Psoas muscle (tissue), 8 donors: ENCODE results near the gene UBE2O. TPM values are rescaled to one million over a fixed set of nuclear protein-coding genes. Genes with fewer than 3 reads are reported as not detected.
A peak's percentile ranks its signal among the peaks of the same experiment; 100 is the strongest.

Source experiments
- ATAC-seq, 4 donors: fragments of 200-7000 bp; cut with Tn5 transposase; one replicate each; pipeline ENCODE4 v1.9.1; 2020; ENCODE audit warnings: moderate library complexity in 3 of 4, mild to moderate bottlenecking in 2 of 4
- DNase-seq, 2 donors: peaks; one replicate each; pipeline ENCODE4 v3.0.0-alpha.2; 2020
- H3K27ac ChIP-seq: fragments of 200-600 bp; one replicate; pipeline ENCODE4 v1.8.0; 2022
- H3K27me3 ChIP-seq, 3 donors: fragments of 200-600 bp in 1 of 3; one replicate each; pipeline versions ENCODE4 v1.6.1 to v1.8.0; 2013 to 2022; ENCODE audit warnings: low read length in 2 of 3, mild to moderate bottlenecking in 2 of 3, moderate library complexity in 1 of 3; ENCODE audit not compliant: insufficient read depth in 3 of 3
- H3K36me3 ChIP-seq, 2 donors: fragments of 200-600 bp in 1 of 2; one replicate each; pipeline versions ENCODE4 v1.6.1 to v1.8.0; 2013 to 2022; ENCODE audit warnings: low read depth in 1 of 2, mild to moderate bottlenecking in 1 of 2, moderate library complexity in 1 of 2; ENCODE audit not compliant: insufficient read depth in 1 of 2
- H3K4me1 ChIP-seq: fragments of 200-600 bp; one replicate; pipeline ENCODE4 v1.8.0; 2022
- H3K4me3 ChIP-seq: fragments of 200-600 bp; one replicate; pipeline ENCODE4 v1.8.0; 2022; ENCODE audit warnings: mild to moderate bottlenecking
- H3K9me3 ChIP-seq: fragments of 200-600 bp; one replicate; pipeline ENCODE4 v1.8.0; 2022
- CTCF ChIP-seq: fragments of 200-600 bp; IDR thresholded peaks from one replicate; pipeline ENCODE4 v1.8.0; 2022; ENCODE audit warnings: antibody characterized with exemption
- WGBS, 3 donors: extraction: QIAGEN DNeasy Blood & Tissue Kit; methylation state at CpG; one replicate each; pipeline versions ENCODE4 v1.1.6 to v1.1.7; 2013; 5-methylcytosine and 5-hydroxymethylcytosine counted together
- intact Hi-C, 2 donors: fragments of 100-400 bp; cut with DNase I; formaldehyde crosslinking; loops; one replicate each; pipeline versions ENCODE4 v1.11.0 to v1.14.2; 2022
- polyA plus RNA-seq, 3 donors: library from polyadenylated mRNA; stranded (reverse); fragments of 200-250 nt; gene quantifications; one replicate each; pipeline ENCODE4 v1.2.3, GENCODE V29; 2013
- total RNA-seq, 4 donors: library from RNA; stranded (reverse); fragmentation: NEBNext Ultra II Directional in 2 of 4; extraction: Animal tissue kit (Norgen Biotek cat#: 25700) in 2 of 4; gene quantifications; one replicate each; pipeline versions ENCODE4 v1.2.1 to v1.2.4, GENCODE V29; 2021 to 2023
- donor health status: healthy with polysubstance abuse.
- donor health status: DM: no; HTN: no; CAD: no; lungs with moderate emphysema.
- donor health status: Bipolar disorder and iron deficiency.
- donor health status: healthy.
- donor health status: DM: yes; HTN: yes; CAD: no.
- donor health status: DM: no; HTN: no; CAD: no.
- donor health status: DM: no; HTN: no; CAD: no.
- donor health status: DM: yes; HTN: yes; CAD: no.

The UBE2O gene
- total and polyA plus RNA-seq, 7 donors, result 11.6 to 45.5 (median 37.3) TPM

DNA sequence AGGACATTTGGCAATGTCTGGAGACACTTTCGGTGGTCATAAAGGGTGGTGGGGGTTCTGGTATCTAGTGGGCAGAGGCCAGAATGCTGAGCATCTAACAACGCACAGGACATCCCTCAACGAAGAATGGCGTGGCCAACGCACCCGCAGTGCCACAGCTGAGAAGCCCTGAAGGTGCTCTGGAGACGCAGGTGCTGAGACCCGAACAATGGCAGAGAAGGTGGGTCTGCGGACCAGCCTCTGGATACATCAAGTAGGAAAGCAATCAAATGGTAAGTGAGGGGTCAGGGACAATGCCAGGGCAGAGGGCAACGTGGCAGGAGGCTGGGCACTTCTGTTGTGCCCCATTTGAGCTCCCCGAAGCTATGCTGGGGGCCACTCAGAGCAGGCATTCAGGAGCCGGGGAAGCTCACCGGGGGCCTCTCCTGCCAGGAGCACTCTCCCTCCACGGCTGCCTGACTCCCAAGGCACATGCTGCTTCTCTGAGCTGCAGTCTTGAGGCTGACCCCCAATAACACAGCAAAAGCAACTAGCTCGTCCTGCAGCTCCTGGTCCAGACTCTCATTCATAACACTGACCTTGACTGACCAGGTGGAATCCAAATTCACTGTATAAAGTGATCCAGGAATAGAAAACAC, 42.5 kb downstream of the UBE2O start:
- TF ChIP-seq CTCF, result no peak
- intact Hi-C loops, result no loop called here
- H3K9me3 ChIP-seq, result no peaks in the 10 kb centered on the region
- no peak overlapping the region for H3K27ac ChIP-seq
- no peak overlapping the region for H3K4me3 ChIP-seq
- DNase-seq (no peak), ATAC-seq (no peak)
- H3K27me3 ChIP-seq, result no peaks in the 10 kb centered on the region
- WGBS, 3 donors, result 92 to 95% (median 93%) methylated on average over 15 of the region's 15 CpGs
- H3K4me1 ChIP-seq, result peaks cover 36% of the 10 kb centered on the region
- peaks cover 0 to 15% of the 10 kb centered on the region in 2 donors for H3K36me3 ChIP-seq

GRCh38 chr17:76408037-76408849, 44.7 kb downstream of the UBE2O start:
- no peaks in the 10 kb centered on the region for H3K27me3 ChIP-seq
- H3K4me1 ChIP-seq, result peaks cover 36% of the 10 kb centered on the region
- H3K4me3 ChIP-seq, result no peak overlapping the region
- DNase-seq, result peak in 1 of 2 donors; percentile 76
- peak in 3 of 4 donors; percentile 42 to 55 (median 49) for ATAC-seq
- WGBS, 3 donors, result 72 to 75% (median 74%) methylated on average over 12 of the region's 12 CpGs
- H3K27ac ChIP-seq, result no peak overlapping the region
- no peaks in the 10 kb centered on the region for H3K9me3 ChIP-seq
- H3K36me3 ChIP-seq, result peaks cover 0 to 23% of the 10 kb centered on the region in 2 donors
- intact Hi-C loops, result loop anchor here (5.0 kb wide), 3 partner anchors 39 to 99 kb away; no protein-coding TSS in a partner anchor
- TF ChIP-seq CTCF, result peak; percentile 59

GRCh38 chr17:76407509-76407908, 45.4 kb downstream of the UBE2O start:
- Histone ChIP-seq H3K4me3 (no peak overlapping the region), H3K27ac (no peak overlapping the region), H3K4me1 (peaks cover 36% of the 10 kb centered on the region), H3K36me3 (peaks cover 0 to 29% of the 10 kb centered on the region in 2 donors), H3K27me3 (no peaks in the 10 kb centered on the region), H3K9me3 (no peaks in the 10 kb centered on the region)
- no peak for ATAC-seq
- no peak for TF ChIP-seq CTCF
- WGBS, 3 donors, result 41 to 57% (median 54%) methylated on average over 4 of the region's 4 CpGs
- intact Hi-C loops, result loop anchor here (5.0 kb wide), 3 partner anchors 40 to 100 kb away; no protein-coding TSS in a partner anchor
- peak in 1 of 2 donors; percentile 32 for DNase-seq

GRCh38 chr17:76405967-76406647, 46.8 kb downstream of the UBE2O start:
- DNase-seq (peak; percentile 41 to 84), ATAC-seq (peak; percentile 41 to 63 (median 54))
- peaks cover 0 to 33% of the 10 kb centered on the region in 2 donors for H3K36me3 ChIP-seq
- H3K4me1 ChIP-seq, result peaks cover 36% of the 10 kb centered on the region
- intact Hi-C loops, result loop anchor here (5.0 kb wide), 3 partner anchors 41 to 101 kb away; no protein-coding TSS in a partner anchor
- TF ChIP-seq CTCF, result no peak
- WGBS, 3 donors, result 52 to 67% (median 55%) methylated on average over 16 of the region's 16 CpGs
- peak overlapping the region; percentile 50 for H3K27ac ChIP-seq
- H3K9me3 ChIP-seq, result no peaks in the 10 kb centered on the region
- no peaks in the 10 kb centered on the region for H3K27me3 ChIP-seq
- H3K4me3 ChIP-seq, result no peak overlapping the region
